ENCODE data around the gene SYCP2L.
"Not testable (repeated sequence)": the region's sequence is repeated elsewhere in the genome, so short reads cannot be mapped to it uniquely, and the experiment has no call there.

The SYCP2L gene

GRCh38 chr6:10894958-10895357 lies 8.1 kb downstream of the SYCP2L start:
- no peak for DNase-seq
- in situ Hi-C loops (cut with HindIII; ENCODE audit: low pct_ligation_motif_present, low sequenced_read_pairs), result no loop called here
- Histone ChIP-seq H3K4me3 (ENCODE audit: low read depth, low read length) (no peak overlapping the region), H3K36me3 (replicated peaks) (no peaks in the 10 kb centered on the region), H3K27me3 (replicated peaks) (no peaks in the 10 kb centered on the region), H3K27ac (no peak overlapping the region)
- no peak for TF ChIP-seq CTCF (IDR thresholded peaks at IDR 0.05; ENCODE audit: low read depth, low read length, missing control alignments)

GRCh38 chr6:10896691-10897090 lies 9.8 kb downstream of the SYCP2L start:
- H3K27me3 ChIP-seq (replicated peaks), result no peaks in the 10 kb centered on the region
- in situ Hi-C loops (cut with HindIII; ENCODE audit: low pct_ligation_motif_present, low sequenced_read_pairs), result no loop called here
- no peak overlapping the region for H3K4me3 ChIP-seq (ENCODE audit: low read depth, low read length)
- H3K27ac ChIP-seq, result no peak overlapping the region
- no peak for DNase-seq
- H3K36me3 ChIP-seq (replicated peaks), result no peaks in the 10 kb centered on the region
- TF ChIP-seq CTCF (IDR thresholded peaks at IDR 0.05; ENCODE audit: low read depth, low read length, missing control alignments), result no peak

- no peak overlapping the region for H3K27ac ChIP-seq
- no peaks in the 10 kb centered on the region for H3K27me3 ChIP-seq (replicated peaks)
- DNase-seq, result no peak
- H3K36me3 ChIP-seq (replicated peaks), result no peaks in the 10 kb centered on the region
- in situ Hi-C loops (cut with HindIII; ENCODE audit: low pct_ligation_motif_present, low sequenced_read_pairs), result no loop called here
- TF ChIP-seq CTCF (IDR thresholded peaks at IDR 0.05; ENCODE audit: low read depth, low read length, missing control alignments), result no peak
- H3K4me3 ChIP-seq (ENCODE audit: low read depth, low read length), result no peak overlapping the region
These were observed 14.9 kb downstream of the SYCP2L start for GRCh38 chr6:10901770-10902169.

- in situ Hi-C loops (cut with HindIII; ENCODE audit: low pct_ligation_motif_present, low sequenced_read_pairs), result no loop called here
- no peaks in the 10 kb centered on the region for H3K27me3 ChIP-seq (replicated peaks)
- DNase-seq, result no peak
- TF ChIP-seq CTCF (IDR thresholded peaks at IDR 0.05; ENCODE audit: low read depth, low read length, missing control alignments), result no peak
- H3K36me3 ChIP-seq (replicated peaks), result no peaks in the 10 kb centered on the region
- H3K4me3 ChIP-seq (ENCODE audit: low read depth, low read length), result no peak overlapping the region
- H3K27ac ChIP-seq, result no peak overlapping the region
These were observed 17.2 kb downstream of the SYCP2L start for GRCh38 chr6:10904015-10904414.

- Histone ChIP-seq H3K4me3 (ENCODE audit: low read depth, low read length) (no peak overlapping the region), H3K36me3 (replicated peaks) (no peaks in the 10 kb centered on the region), H3K27me3 (replicated peaks) (no peaks in the 10 kb centered on the region), H3K27ac (no peak overlapping the region)
- in situ Hi-C loops (cut with HindIII; ENCODE audit: low pct_ligation_motif_present, low sequenced_read_pairs), result no loop called here
- no peak for TF ChIP-seq CTCF (IDR thresholded peaks at IDR 0.05; ENCODE audit: low read depth, low read length, missing control alignments)
- no peak for DNase-seq
These were observed 21.4 kb downstream of the SYCP2L start for GRCh38 chr6:10908228-10908627.

GRCh38 chr6:10919520-10919919 lies 32.7 kb downstream of the SYCP2L start:
- H3K4me3 ChIP-seq (ENCODE audit: low read depth, low read length); H3K36me3 ChIP-seq (replicated peaks); DNase-seq; in situ Hi-C loops (cut with HindIII; ENCODE audit: low pct_ligation_motif_present, low sequenced_read_pairs); H3K27me3 ChIP-seq (replicated peaks); H3K27ac ChIP-seq: not testable (repeated sequence)
